HUES64 (cell line): ENCODE data around the gene GARNL3.

Experiments used
- H3K27ac ChIP-seq: 2 replicates; pipeline ENCODE4 v1.7.0; 2013; ENCODE audit warnings: low read depth, low read length, inconsistent platforms
- H3K27me3 ChIP-seq: 2 replicates; pipeline ENCODE4 v1.6.1; 2013; ENCODE audit warnings: mild to moderate bottlenecking, low read length; ENCODE audit not compliant: insufficient read depth
- H3K36me3 ChIP-seq: 2 replicates; pipeline ENCODE4 v1.6.1; 2013; ENCODE audit warnings: mild to moderate bottlenecking, low read length; ENCODE audit not compliant: insufficient read depth
- H3K4me1 ChIP-seq: 2 replicates; pipeline ENCODE4 v1.6.1; 2013; ENCODE audit warnings: mild to moderate bottlenecking, low read length, moderate library complexity; ENCODE audit not compliant: insufficient read depth
- H3K4me3 ChIP-seq: 2 replicates; pipeline ENCODE4 v1.5.1; 2013; ENCODE audit warnings: mild to moderate bottlenecking, low read length, moderate library complexity
- H3K9ac ChIP-seq: 2 replicates; pipeline ENCODE4 v1.6.1; 2013; ENCODE audit warnings: mild to moderate bottlenecking, low read depth, low read length
- H3K9me3 ChIP-seq: 2 replicates; pipeline ENCODE4 v1.6.1; 2013; ENCODE audit warnings: low read depth, low read length; ENCODE audit not compliant: insufficient read depth
- WGBS: fragments of 150-250, 120-280 bp; methylation state at CpG from one replicate; pipeline ENCODE4 v1.1.7; 2013; ENCODE audit warnings: missing lambda C conversion rate; 5-methylcytosine and 5-hydroxymethylcytosine counted together

The GARNL3 gene

DNA sequence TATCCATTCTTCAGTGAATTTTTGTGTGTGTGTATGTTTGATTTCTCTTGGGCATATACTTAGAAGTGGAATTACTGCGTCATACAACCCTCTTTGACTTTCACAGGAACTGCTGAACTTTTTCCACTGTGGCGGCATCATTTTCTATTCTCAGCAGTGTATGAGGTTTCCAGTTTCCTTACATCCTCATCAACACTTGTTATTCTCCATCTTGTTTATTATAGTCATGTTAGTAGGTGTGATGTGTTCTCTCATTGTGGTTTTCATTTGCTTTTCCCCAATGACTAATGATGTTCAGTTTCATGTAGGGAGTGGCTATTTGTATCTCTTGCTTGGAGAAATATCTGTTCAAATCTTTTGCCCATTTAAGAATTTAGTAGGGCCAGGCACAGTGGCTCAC, 162.2 kb downstream of the GARNL3 start:
- H3K4me3 ChIP-seq, result no peak overlapping the region
- no peaks in the 10 kb centered on the region for H3K9me3 ChIP-seq
- 97% methylated on average over 2 of the region's 2 CpGs for WGBS
- H3K27me3 ChIP-seq, result no peaks in the 10 kb centered on the region
- no peak overlapping the region for H3K9ac ChIP-seq
- peaks cover 32% of the 10 kb centered on the region for H3K36me3 ChIP-seq
- H3K27ac ChIP-seq, result no peak overlapping the region
- H3K4me1 ChIP-seq, result peaks cover 17% of the 10 kb centered on the region; the same call in 1 of the 2 replicates

DNA sequence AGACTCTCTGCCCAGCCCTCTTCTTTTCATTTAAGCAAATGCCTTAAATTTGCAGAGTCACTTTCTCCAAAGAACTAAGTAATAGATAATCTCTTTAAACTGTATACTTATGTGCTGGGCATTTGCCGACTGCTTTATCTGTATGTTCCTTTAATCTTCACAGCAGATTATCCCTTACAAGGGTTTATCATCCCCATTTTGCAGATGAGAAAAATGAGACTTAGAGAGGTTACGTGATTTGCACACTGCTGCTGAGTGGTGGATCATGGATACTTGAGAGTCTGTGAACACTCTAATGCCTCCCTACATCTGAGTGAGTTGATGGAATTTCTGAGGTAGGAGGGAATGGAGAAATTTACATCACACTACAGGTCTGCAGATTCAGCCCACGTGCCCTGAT, 163.8 kb downstream of the GARNL3 start:
- Histone ChIP-seq H3K36me3 (peaks cover 41% of the 10 kb centered on the region), H3K4me1 (peaks cover 7% of the 10 kb centered on the region; the same call in 1 of the 2 replicates), H3K9ac (no peak overlapping the region), H3K27me3 (no peaks in the 10 kb centered on the region), H3K4me3 (no peak overlapping the region), H3K27ac (no peak overlapping the region), H3K9me3 (no peaks in the 10 kb centered on the region)
- 97% methylated on average over 3 of the region's 3 CpGs for WGBS

DNA sequence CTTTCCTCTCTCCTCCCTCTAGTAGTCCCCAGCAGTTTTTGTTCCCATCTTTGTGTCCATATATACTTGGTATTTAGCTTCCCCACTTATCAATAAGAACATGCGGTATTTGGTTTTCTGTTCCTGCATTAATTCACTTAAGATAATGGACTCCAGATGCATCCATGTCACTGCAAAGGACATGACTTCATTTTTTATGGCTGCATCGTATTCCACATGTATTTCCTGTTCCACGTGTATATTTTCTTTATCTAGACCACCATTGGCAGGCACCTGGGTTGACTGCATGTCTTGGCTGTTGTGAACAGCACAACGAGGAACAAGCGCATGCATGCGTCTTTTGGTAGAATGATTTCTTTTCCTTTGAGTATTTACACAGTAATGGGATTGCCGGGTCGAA, 165.8 kb downstream of the GARNL3 start:
- Histone ChIP-seq H3K9me3 (no peaks in the 10 kb centered on the region), H3K27ac (no peak overlapping the region), H3K4me1 (no peaks in the 10 kb centered on the region), H3K4me3 (no peak overlapping the region), H3K27me3 (no peaks in the 10 kb centered on the region), H3K36me3 (peaks cover 61% of the 10 kb centered on the region), H3K9ac (no peak overlapping the region)
- WGBS, result 98% methylated on average over 8 of the region's 8 CpGs

DNA sequence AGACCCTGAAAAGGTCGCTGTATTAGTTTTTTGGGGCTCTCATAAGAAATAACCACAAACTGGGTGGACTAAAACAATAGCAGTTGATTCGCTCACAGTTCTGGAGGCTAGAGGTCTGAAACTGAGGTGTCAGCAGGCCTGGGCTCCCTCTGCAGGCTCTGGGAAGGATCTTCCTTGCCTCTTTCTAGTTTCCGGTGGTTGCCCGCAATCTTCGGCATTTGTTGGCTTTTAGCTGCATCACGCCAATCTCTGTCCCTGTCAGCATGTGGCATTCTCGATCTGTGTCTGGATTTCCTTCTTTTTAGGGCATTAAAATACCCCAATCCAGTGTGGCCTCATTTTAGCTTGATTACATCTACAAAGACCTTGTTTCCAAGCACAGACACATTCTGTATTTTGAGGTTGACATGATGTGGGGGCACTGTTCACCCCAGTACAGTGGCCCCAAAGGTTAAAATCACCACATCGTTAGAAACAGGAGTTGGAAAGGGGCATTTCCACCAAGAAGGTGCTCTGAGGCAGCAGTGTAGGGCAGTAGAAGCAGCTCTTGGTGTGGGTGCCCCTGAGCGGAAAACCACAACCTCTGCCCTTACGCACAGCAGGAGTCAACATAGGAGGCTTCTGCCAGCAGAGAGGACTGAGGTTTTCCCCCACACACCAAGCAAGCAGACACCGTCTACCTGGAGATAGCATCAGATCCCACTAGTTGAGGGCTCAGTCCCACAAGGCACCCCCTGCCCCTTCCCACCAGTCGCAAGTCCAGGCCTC, 173.1 kb downstream of the GARNL3 start:
- no peak overlapping the region for H3K9ac ChIP-seq
- no peaks in the 10 kb centered on the region for H3K9me3 ChIP-seq
- H3K4me1 ChIP-seq, result no peaks in the 10 kb centered on the region
- no peak overlapping the region for H3K4me3 ChIP-seq
- 90% methylated on average over 12 of the region's 12 CpGs for WGBS
- H3K27ac ChIP-seq, result no peak overlapping the region
- H3K27me3 ChIP-seq, result no peaks in the 10 kb centered on the region
- H3K36me3 ChIP-seq, result peaks cover 78% of the 10 kb centered on the region

DNA sequence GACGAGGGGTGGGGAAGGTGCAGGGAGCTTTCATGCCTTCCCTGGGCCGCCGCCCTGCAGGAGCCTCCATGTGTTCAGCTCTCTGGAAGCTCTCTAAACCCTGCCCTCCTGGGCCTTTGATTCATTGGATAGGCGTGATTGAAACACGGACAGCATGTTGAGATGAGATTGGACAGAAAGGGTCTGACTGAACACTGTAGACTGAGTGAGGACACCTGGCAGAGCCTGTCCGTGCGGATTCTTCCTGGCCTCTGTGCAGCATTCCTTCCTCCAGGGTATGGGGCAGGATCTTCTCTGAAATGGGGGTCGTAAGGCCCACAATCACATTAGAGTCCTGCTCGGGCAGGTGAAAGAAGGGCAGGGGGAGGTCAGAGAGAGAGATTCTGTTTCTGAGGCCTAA, 173.8 kb downstream of the GARNL3 start:
- H3K27ac ChIP-seq, result no peak overlapping the region
- H3K36me3 ChIP-seq, result peaks cover 75% of the 10 kb centered on the region
- 96% methylated on average over 9 of the region's 9 CpGs for WGBS

More for the DNA sequence above, 173.8 kb downstream of the GARNL3 start:
- Histone ChIP-seq H3K9ac (no peak overlapping the region), H3K9me3 (no peaks in the 10 kb centered on the region), H3K4me1 (no peaks in the 10 kb centered on the region), H3K27me3 (no peaks in the 10 kb centered on the region), H3K4me3 (no peak overlapping the region)
